Activated naive CD4-positive, alpha-beta T cell treated with anti-CD3 and anti-CD28 coated beads, Interleukin-2, amount 50 U/mL, for 72 hours (primary cell): Measurements from ENCODE around the gene GNB1L. TPM values are rescaled to one million over a fixed set of nuclear protein-coding genes. Genes with fewer than 3 reads are reported as not detected.
"Not testable (repeated sequence)": the region's sequence is repeated elsewhere in the genome, so short reads cannot be mapped to it uniquely, and the experiment has no call there.

ENCODE experiments used
- ATAC-seq, 2 donors: fragments of 150-1000 bp; cut with Tn5 transposase; 2 replicates each; pipeline ENCODE4 v1.10.0; 2021; ENCODE audit warnings: mild to moderate bottlenecking in 2 of 2, moderate library complexity in 2 of 2
- DNase-seq, 2 donors: peaks; one replicate each; pipeline ENCODE4 v3.0.0; 2021 to 2022; ENCODE audit warnings: low spot score in 2 of 2
- H3K27ac Mint-ChIP-seq, 2 donors: one replicate each; pipeline ENCODE4 v1.8.0; 2022; ENCODE audit warnings: mild to moderate bottlenecking in 2 of 2, mixed read lengths in 2 of 2
- H3K36me3 Mint-ChIP-seq, 2 donors: one replicate each; pipeline ENCODE4 v1.8.0; 2022; ENCODE audit warnings: mixed read lengths in 2 of 2
- H3K9me3 Mint-ChIP-seq, 2 donors: one replicate each; pipeline ENCODE4 v1.8.0; 2022; ENCODE audit warnings: mixed read lengths in 2 of 2
- total RNA-seq, 2 donors: library from RNA; stranded (reverse); gene quantifications; one replicate each; pipeline ENCODE4 v1.2.3, GENCODE V29; 2022

The GNB1L gene
- total RNA-seq, 2 donors from 2014 or later, result 9.6 to 13.4 TPM

DNA sequence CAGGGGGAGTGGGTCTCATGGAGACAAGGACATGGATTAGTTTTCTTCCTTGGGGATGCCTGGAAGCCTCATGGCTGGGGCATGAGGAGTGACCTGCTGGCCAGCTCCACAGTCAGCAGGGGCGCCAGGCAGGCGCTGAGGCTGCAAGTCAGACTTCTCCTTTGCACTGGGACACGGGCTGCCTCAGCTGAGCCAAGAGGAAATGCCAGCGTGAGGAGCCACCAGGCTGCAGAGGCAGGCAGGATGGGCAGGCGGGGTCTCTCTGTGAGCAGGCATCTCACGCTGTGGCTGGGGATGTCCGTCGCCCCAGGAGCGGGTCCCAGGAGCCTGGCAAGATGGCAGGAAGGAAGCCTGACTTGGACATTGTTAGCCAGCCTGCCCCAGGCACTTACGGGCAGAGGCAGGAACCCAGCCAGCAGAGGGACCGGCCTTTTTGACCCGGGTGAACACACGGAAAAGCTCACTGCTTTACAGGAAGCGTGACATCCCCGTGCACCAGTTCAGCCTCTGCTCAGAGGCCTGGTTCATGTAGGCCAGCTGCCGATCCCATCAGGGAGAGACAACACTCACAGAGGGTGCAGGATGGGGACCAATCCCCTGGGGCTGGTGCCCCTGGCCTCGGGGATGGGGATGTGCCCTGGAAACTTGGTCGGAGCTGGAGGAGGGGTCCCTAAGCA lies 10.2 kb downstream of the GNB1L start:
- DNase-seq (no peak), ATAC-seq (peak; percentile 48 to 49)
- no peaks in the 10 kb centered on the region for H3K36me3 Mint-ChIP-seq
- peak overlapping the region; percentile 72 to 82 for H3K27ac Mint-ChIP-seq
- no peaks in the 10 kb centered on the region for H3K9me3 Mint-ChIP-seq

DNA sequence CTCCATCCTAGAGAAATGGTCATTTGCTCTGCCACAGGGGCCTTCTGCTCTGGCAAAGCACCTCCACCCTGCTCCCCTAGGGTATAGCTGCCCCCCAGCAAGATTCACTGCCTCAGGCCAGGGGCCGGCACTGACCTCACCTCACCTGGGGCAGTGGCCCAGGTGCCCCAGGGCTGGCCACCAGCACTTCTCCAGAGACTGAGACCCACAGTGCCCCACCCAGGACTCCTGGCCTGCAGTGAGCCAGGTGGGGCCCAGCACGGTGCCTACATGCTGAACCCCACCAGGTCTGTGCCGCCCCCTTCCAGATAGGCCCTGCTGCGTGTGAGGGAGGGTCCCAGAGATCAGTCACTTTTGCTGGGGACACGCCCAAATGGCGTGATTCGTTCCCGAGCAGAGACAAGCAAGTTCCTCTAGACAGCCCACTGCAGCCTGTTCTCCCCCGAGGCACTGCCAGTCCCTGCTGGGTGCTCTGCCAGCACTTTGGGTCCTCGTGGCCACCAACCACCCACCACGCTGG lies 10.8 kb downstream of the GNB1L start:
- Mint-ChIP-seq H3K27ac (peak overlapping the region; percentile 72 to 82), H3K36me3 (no peaks in the 10 kb centered on the region), H3K9me3 (no peaks in the 10 kb centered on the region)
- no peak for DNase-seq
- peak in 1 of 2 donors; percentile 24 for ATAC-seq

DNA sequence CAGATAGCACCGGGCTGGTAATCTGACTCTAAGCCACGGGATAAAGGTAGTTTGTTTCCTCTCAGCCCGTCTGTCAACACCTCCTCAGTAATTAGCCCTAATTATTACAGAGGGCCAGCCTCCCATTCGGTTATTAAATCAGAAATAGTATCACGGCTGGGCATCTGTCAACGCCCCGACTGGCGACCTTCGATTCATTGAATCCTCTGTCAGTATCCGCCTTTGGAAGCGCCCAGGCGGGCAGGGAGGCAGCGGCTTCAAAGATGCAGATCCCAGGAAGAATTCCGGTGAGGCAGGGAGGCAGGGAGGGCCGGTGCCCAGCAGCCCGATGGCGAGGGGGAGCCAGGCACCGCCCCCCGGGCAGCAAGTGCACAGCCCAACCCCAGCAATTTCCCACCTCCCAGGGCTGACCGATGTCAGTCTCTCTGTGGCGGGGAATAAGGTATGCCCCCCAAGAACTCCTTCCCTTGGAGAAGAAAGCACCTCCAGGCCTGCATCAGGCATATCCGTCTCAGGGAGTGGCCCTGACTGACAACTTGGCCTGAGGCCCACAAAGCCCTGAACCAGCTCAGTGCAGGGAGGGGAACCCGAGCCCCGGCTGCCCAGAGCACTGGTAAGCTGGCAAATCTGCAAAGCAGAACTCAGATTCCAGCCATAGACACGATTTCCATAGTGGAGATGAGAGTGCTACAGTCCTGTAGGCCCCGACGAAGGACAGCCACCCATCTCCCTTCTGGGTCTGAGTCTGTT lies 11.4 kb downstream of the GNB1L start:
- no peaks in the 10 kb centered on the region for H3K9me3 Mint-ChIP-seq
- H3K27ac Mint-ChIP-seq, result no peak overlapping the region
- DNase-seq (no peak), ATAC-seq (no peak)
- H3K36me3 Mint-ChIP-seq, result no peaks in the 10 kb centered on the region

DNA sequence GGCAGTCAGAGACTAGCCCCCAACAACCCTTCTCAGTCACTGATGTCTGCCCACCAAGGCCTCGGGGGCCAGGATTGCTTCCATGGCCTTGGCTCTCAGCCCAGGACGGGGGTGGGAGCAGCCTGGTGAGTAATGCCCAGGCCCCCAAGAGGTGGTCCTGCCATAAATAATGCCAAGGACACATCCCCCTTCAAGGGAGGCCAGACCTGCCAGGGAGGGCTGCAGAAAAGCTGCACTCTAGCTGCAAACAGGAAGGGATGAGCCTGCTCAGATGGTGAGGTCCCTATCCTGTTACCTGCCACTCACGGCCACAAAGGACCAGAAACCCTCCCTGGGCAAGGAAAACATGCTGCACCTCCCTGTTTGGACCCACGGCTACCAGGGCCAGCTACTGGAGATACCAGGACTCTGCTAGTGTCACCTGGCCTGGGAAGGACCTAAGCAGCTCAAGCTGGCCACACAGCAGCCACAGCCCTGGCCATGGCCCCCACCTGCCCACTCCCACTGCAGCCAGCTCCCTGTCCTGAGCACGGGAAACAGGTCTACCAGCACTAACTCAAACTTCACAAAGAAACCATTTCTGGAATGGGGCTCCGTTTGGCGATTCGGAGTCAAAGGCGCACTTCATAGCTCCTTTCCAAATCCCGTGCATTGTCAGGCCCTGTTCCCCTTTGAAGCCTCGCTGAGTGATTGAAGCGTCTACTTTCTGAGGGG lies 12.1 kb downstream of the GNB1L start:
- no peak for ATAC-seq
- peak overlapping the region in 1 of 2 donors; percentile 20 for H3K27ac Mint-ChIP-seq
- H3K9me3 Mint-ChIP-seq, result no peaks in the 10 kb centered on the region
- DNase-seq, result no peak
- no peaks in the 10 kb centered on the region for H3K36me3 Mint-ChIP-seq

DNA sequence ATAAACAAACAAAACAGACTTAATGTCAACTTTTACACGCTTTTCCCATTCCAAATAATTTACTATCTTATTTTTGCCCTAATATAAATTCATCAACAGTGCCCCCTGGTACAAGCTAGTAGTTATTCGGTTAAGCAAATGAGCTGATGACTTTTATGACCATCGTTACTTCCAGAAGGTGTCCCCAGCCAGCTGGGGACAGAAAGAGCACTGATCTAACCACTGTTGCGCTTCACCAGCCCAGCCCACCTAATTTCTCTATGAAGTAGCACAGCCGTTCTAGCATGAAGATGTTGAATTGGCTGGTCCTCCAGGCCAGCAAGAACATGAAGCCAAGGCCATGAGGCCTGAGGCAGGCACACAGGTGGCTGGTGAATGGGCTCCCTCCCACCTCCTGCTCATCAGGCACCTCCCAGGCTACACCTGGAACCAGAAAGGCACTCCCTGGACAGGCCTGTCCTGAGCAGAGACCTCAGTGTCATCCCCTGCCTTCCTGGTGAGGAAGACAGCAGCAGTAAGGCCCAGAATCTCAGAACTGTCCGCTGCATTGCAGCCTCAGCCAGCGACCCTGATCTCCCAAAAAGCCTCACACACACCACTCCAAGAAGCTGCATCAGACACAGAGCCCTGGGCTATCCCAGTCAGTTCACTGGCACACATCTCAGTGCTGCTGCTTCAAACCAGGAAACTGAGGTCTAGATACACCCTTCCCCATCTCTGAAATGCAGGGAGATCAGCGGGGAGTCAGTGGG lies 12.9 kb downstream of the GNB1L start:
- Mint-ChIP-seq H3K27ac (peak overlapping the region; percentile 9 to 20), H3K9me3 (no peaks in the 10 kb centered on the region), H3K36me3 (no peaks in the 10 kb centered on the region)
- ATAC-seq (no peak), DNase-seq (no peak)

DNA sequence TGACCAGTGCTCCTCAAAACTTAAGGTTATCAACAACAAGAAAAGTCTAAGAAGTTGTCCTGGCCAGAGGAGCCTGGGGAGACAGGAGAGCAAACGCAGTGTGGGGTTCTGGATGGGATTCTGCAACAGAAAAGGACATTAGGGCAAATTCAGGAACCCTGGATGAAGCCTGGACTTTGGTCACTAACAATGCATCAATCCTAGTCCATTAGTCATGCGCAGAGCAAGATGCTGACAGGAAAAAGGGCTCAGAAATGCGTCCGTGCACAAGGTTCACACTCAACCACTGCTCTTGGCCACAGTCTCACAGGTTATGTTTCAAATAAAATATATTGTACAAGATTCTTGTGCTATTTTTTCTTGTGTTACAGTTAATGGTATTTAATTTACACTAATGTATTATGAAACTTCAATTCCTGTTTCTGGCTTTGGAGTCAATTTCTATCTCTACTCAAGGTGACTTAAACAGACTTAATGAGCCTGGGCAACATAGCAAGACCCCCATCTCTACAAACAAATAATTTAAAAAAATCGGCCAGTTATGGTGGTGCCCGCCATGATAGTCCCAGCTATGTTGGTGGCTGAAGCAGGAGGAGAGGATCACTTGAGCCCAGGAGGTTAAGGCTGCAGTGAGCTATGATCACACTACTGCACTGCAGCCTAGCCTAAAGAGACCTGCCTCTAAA lies 13.6 kb downstream of the GNB1L start:
- no peaks in the 10 kb centered on the region for H3K36me3 Mint-ChIP-seq
- no peaks in the 10 kb centered on the region for H3K9me3 Mint-ChIP-seq
- H3K27ac Mint-ChIP-seq, result peak overlapping the region in 1 of 2 donors; percentile 20
- no peak for ATAC-seq
- no peak for DNase-seq

DNA sequence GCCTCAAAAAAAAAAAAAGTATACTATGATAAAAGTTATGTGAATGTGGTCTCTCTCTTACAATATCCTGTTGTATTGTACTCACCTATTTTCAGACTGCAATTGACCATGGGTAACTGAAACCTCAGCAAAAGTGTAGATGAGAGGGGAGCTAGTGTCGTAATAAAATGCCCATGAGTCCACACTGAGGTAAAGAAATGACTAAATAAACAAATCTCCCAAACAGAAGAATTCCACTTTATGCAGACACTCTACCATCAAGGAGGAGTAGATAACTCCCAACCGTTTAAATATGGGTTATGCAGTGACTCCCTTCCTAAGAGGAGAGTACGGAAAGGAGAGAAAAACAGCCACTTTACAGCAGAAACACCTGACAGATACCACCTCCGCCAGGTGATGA lies 14.6 kb downstream of the GNB1L start:
- ATAC-seq (no peak), DNase-seq (no peak)
- Mint-ChIP-seq H3K27ac (peak overlapping the region; percentile 29 to 63), H3K36me3 (no peaks in the 10 kb centered on the region), H3K9me3 (no peaks in the 10 kb centered on the region)

DNA sequence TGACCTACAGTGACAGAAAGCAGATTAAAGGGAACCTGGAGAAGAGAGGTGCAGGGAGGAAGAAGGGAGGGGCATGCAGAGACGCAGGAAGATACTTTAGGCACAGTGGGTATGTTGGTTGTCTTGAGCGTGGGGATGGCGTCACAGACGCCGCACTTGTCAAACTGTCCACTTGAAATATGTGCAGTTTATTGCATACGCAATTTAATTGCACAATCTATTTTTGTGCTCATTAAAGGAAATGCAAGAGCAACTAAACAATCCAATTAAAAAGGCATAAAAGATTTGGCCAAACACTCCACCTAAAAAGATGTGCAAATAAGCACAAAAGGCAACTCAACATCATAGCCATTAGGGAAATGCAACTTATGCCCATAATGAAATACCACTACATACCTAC lies 16.8 kb downstream of the GNB1L start:
- ATAC-seq, result no peak
- H3K36me3 Mint-ChIP-seq, result no peaks in the 10 kb centered on the region

DNA sequence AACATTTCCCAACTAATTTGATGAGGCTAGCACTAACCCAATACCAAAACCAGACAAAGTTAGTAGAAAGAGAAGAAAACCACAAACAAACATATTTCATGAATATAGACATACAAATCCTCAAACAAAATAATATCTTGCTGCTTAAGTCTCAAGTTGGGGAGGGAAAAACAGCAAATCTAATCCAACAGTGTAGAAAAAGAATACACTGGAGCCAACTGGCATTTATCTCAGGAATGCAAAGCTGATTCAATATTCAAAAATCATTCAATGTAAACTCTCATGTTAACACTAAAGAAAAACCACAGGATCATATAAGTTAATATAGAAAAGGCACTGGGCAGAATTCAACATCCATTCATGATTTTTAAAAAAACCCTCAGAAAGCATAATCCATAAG lies 18.2 kb downstream of the GNB1L start:
- H3K9me3 Mint-ChIP-seq, result no peaks in the 10 kb centered on the region

More for the DNA sequence above, 16.8 kb downstream of the GNB1L start:
- no peak for DNase-seq
- Mint-ChIP-seq H3K9me3 (no peaks in the 10 kb centered on the region), H3K27ac (no peak overlapping the region)

DNA sequence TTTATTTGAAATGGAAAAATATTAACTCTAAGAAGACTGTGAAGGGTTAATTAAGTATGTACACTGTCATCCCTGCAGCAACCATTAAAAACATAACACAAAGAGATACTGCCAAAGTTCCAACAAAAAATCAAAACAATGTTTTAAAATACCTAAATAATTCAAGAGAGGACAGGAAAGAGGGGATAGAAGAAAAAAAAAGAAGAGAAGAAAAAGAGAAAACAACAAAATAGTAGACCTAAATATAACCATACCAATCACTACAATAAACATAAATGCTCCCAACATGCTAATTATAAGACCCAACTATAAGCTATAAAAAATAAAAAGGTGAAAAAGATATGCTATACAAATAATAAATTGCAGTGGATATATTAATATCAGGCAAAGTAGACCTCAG lies 20.1 kb downstream of the GNB1L start:
- H3K9me3 Mint-ChIP-seq, result no peaks in the 10 kb centered on the region
- no peak overlapping the region for H3K27ac Mint-ChIP-seq
- ATAC-seq, result no peak
- DNase-seq, result no peak
- no peaks in the 10 kb centered on the region for H3K36me3 Mint-ChIP-seq

More for the DNA sequence above, 18.2 kb downstream of the GNB1L start:
- DNase-seq, result no peak
- Mint-ChIP-seq H3K36me3 (no peaks in the 10 kb centered on the region), H3K27ac (no peak overlapping the region)
- no peak for ATAC-seq

DNA sequence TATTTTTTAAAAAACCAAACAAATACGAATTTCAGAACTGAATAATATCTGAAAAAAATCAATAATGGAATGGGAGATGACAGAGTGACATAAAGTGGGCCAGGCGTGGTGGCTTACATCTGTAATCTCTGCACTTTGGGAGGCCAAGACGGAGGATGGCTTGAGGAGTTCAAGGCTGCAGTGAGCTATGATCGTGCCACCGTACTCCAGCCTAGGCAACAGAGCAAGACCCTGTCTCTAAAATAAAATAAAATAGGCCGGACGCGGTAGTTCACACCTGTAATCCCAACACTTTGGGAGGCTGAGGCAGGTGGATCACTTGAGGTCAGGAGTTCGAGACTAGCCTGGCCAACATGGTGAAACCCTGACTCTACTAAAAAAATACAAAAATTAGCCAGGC lies 21.3 kb downstream of the GNB1L start:
- not testable (repeated sequence) for H3K27ac Mint-ChIP-seq, H3K36me3 Mint-ChIP-seq, ATAC-seq, DNase-seq, H3K9me3 Mint-ChIP-seq

DNA sequence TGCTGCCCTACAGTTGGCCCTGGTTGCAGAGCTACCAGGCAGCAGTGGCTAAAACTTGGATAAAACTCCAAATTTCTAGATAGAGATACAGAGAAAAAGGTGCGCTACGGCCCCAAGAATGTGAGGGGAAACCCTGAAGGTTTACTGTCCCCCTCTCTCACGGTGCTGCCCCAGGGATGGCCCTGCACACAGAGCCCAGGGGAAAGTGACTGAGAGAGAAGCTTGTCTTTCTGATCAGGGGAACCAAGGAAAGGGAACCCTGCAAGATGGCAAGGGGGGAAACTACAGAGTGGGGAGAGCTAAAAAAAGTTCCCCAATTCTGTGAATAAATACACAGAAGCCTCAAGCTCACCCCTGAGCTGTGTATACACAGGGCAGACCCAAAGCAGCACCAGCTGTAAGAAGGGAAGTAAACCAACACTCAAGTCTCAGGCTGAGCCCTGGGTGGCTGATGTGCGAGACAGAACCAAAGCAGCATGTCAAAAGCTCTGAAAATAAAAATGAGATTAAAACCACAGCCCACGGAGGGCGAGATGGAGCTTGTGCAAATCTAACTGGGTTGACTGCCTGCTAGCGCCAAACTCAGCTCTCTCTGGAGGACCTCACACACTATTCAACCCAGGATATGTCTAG lies 22.1 kb downstream of the GNB1L start:
- no peak for ATAC-seq
- no peak for DNase-seq
- Mint-ChIP-seq H3K27ac (no peak overlapping the region), H3K9me3 (no peaks in the 10 kb centered on the region), H3K36me3 (no peaks in the 10 kb centered on the region)

DNA sequence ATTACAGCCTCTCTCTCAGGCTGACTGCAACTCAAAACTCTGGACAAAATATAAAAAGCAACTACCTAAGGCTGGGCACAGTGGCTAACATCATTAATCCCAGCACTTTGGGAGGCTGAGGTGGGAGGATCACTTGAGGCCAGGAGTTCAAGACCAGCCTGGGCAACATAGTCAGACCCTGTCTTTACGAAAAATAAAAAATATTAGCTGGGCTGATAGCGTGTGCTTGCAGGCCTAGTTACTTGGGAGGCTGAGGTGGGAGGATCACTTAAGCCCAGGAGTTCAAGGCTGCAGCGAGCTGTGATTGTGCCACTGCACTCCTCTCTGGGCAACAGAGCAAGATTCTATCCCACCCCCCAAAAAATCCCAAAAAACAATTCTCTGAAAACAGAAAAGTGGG lies 22.7 kb downstream of the GNB1L start:
- H3K9me3 Mint-ChIP-seq, DNase-seq, H3K36me3 Mint-ChIP-seq, ATAC-seq, H3K27ac Mint-ChIP-seq: not testable (repeated sequence)

DNA sequence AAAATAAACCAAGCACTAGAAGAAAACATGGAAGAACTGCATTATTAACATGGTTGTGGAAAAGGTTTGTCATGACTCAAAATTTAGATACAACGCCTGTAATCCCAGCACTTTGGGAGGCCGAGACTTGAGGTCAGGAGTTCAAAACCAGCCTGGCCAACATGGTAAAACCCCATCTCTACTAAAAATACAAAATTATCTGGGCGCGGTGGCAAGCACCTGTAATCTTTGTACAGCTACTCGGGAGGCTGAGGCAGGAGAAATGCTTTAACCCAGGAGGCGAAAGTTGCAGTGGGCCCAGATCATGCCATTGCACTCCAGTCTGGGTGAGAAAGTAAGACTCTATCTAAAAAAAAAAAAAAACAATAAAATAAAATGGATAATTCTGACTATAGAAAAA lies 23.7 kb downstream of the GNB1L start:
- Mint-ChIP-seq H3K36me3 (no peaks in the 10 kb centered on the region), H3K27ac (no peak overlapping the region), H3K9me3 (no peaks in the 10 kb centered on the region)
- ATAC-seq (no peak), DNase-seq (no peak)

DNA sequence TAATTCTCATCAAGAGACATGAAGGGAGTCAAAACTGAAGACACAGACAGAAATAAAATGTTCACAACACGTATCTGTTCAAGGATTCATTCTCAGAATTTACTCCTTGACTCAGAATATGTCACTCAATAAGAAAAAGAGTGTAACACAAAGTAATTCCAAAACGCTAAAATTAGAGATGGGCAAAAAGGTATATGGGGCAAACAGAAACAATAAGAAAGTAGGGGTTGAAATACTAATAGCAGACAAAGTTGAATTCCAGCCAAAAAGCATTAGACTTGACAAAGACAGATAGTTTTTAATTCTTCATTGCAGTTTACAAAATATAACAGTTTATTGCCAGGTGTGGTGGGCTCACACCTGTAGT lies 26.7 kb downstream of the GNB1L start:
- no peaks in the 10 kb centered on the region for H3K9me3 Mint-ChIP-seq
- ATAC-seq (peak in 1 of 2 donors; percentile 40), DNase-seq (no peak)
- no peaks in the 10 kb centered on the region for H3K36me3 Mint-ChIP-seq
- H3K27ac Mint-ChIP-seq, result no peak overlapping the region
